HepG2 (cell line): ENCODE results near the gene SLC11A1. TPM values are rescaled to one million over a fixed set of nuclear protein-coding genes. Genes with fewer than 3 reads are reported as not detected.
A peak's percentile ranks its signal among the peaks of the same experiment; 100 is the strongest.

Experiments
- ATF6 ChIP-seq: sonication (generic); formaldehyde crosslinking; conservative IDR thresholded peaks from 2 replicates; pipeline ENCODE4 v1.4.0; 2020; ENCODE audit warnings: missing genetic modification reagents
- CREB1 ChIP-seq, 2 experiments: fragments of 450-650 bp in 1 of 2; IDR thresholded peaks; 2 replicates each; pipeline ENCODE4 v1.6.1; 2016 to 2017; ENCODE audit warnings: control low read depth in 1 of 2, mild to moderate bottlenecking in 1 of 2, missing compliant biosample characterization in 1 of 2, missing genetic modification characterization in 1 of 2
- DPF2 ChIP-seq: sonication (generic); formaldehyde crosslinking; IDR thresholded peaks from 2 replicates; pipeline ENCODE4 v1.4.0; 2020; ENCODE audit warnings: mild to moderate bottlenecking, low read depth, missing genetic modification reagents, borderline replicate concordance
- IRF9 ChIP-seq: sonication (generic); formaldehyde crosslinking; IDR thresholded peaks from 2 replicates; pipeline ENCODE4 v1.8.0; 2022; ENCODE audit warnings: missing genetic modification reagents, mild to moderate bottlenecking, borderline replicate concordance
- MAX ChIP-seq: IDR thresholded peaks from 2 replicates; pipeline ENCODE4 v1.6.1; 2012; ENCODE audit warnings: inconsistent platforms
- MED1 ChIP-seq: sonication (generic); formaldehyde crosslinking; IDR thresholded peaks from 2 replicates; pipeline ENCODE4 v1.4.0; 2020; ENCODE audit warnings: missing genetic modification reagents
- MTF2 ChIP-seq: sonication (generic); formaldehyde crosslinking; IDR thresholded peaks from 2 replicates; pipeline ENCODE4 v1.5.0; 2020; ENCODE audit warnings: missing genetic modification reagents, borderline replicate concordance
- MXI1 ChIP-seq: IDR thresholded peaks from 3 replicates; pipeline ENCODE4 v1.6.1; 2012; ENCODE audit warnings: low read depth, low read length, inconsistent platforms, borderline replicate concordance
- NR2C2 ChIP-seq: sonication (generic); formaldehyde crosslinking; IDR thresholded peaks from 2 replicates; pipeline ENCODE4 v1.4.0; 2020; ENCODE audit warnings: missing genetic modification reagents, mild to moderate bottlenecking, moderate library complexity, borderline replicate concordance
- PAX8 ChIP-seq: sonication (generic); formaldehyde crosslinking; IDR thresholded peaks from 2 replicates; pipeline ENCODE4 v1.8.0; 2022; ENCODE audit warnings: mild to moderate bottlenecking, missing genetic modification reagents, borderline replicate concordance
- RAD51 ChIP-seq: fragments of 450-650 bp; IDR thresholded peaks from 2 replicates; pipeline ENCODE4 v1.6.1; 2016; ENCODE audit warnings: borderline replicate concordance
- RNF219 ChIP-seq: sonication (generic); formaldehyde crosslinking; IDR thresholded peaks from 2 replicates; pipeline ENCODE4 v1.5.0; 2020; ENCODE audit warnings: mild to moderate bottlenecking, missing genetic modification reagents
- SP5 ChIP-seq: IDR thresholded peaks from 2 replicates; pipeline ENCODE4 v1.6.1; 2016; ENCODE audit warnings: low read depth, borderline replicate concordance
- TEAD3 ChIP-seq: optimal IDR thresholded peaks from 2 replicates; pipeline ENCODE3; 2016; ENCODE audit warnings: borderline replicate concordance
- TIGD3 ChIP-seq: sonication (generic); formaldehyde crosslinking; IDR thresholded peaks from 2 replicates; pipeline ENCODE4 v1.5.1; 2020; ENCODE audit warnings: mild to moderate bottlenecking, missing genetic modification reagents, borderline replicate concordance
- ZBTB38 ChIP-seq: sonication (generic); formaldehyde crosslinking; IDR thresholded peaks from 2 replicates; pipeline ENCODE4 v1.5.1; 2020; ENCODE audit warnings: mild to moderate bottlenecking, missing genetic modification reagents
- ZC3H13 ChIP-seq: sonication (generic); formaldehyde crosslinking; IDR thresholded peaks from 2 replicates; pipeline ENCODE4 v1.8.1; 2023; ENCODE audit warnings: mild to moderate bottlenecking, missing genetic modification reagents, moderate library complexity
- ZNF883 ChIP-seq: sonication (generic); formaldehyde crosslinking; IDR thresholded peaks from 2 replicates; pipeline ENCODE4 v1.5.1; 2020; ENCODE audit warnings: mild to moderate bottlenecking, missing genetic modification reagents; ENCODE audit errors: not compliant biosample characterization
- polyA plus RNA-seq, 8 experiments: library from polyadenylated mRNA; depleted of rRNA in 3 of 8; stranded (reverse) in 7 of 8; unstranded in 1 of 8; fragments of >200 nt; fragmentation: Illumina TruSeq in 4 of 8; extraction: Trizol in 4 of 8; gene quantifications; 2 replicates each; pipeline versions ENCODE4 v1.2.1 to v1.2.3, GENCODE V29; 2011 to 2016; ENCODE audit warnings: low read depth in 4 of 8, missing spikeins in 1 of 8, mixed read lengths in 1 of 8; ENCODE audit not compliant: insufficient read depth in 1 of 8
- total RNA-seq, 5 experiments: library from RNA; depleted of rRNA; stranded (reverse); fragments of >200 nt; fragmentation: Illumina TruSeq; extraction: Trizol; gene quantifications; 2 replicates each; pipeline ENCODE4 v1.2.3, GENCODE V29; 2016; ENCODE audit warnings: low read depth in 1 of 5

Gene SLC11A1
- total and polyA plus RNA-seq, 2 of the 13 experiments (the other 11 are each of a cell fraction or from before 2014, with no cell fraction given) = 0.33 to 2.3 TPM

GRCh38 chr2:218354850-218355443, 27.1 kb upstream of the SLC11A1 start (continued):
- no peak for TF ChIP-seq TIGD3 (CRISPR knock-in tag)
- TF ChIP-seq RAD51 = peak; percentile 54; the same call in 1 of the 2 replicates
- TF ChIP-seq PAX8 = no peak
- TF ChIP-seq DPF2 (CRISPR knock-in tag) = no peak
- TF ChIP-seq NR2C2 (CRISPR knock-in tag) = peak; percentile 27; the same call in 1 of the 2 replicates
- TF ChIP-seq ZBTB38 (CRISPR knock-in tag) = peak; percentile 25; the same call in 1 of the 2 replicates
- no peak for TF ChIP-seq ATF6
- no peak for TF ChIP-seq IRF9 (CRISPR knock-in tag)
- no peak for TF ChIP-seq CREB1 (IDR thresholded peaks at IDR 0.05)
- TF ChIP-seq CREB1 (CRISPR knock-in tag; IDR thresholded peaks at IDR 0.05) = no peak
- TF ChIP-seq RNF219 (CRISPR knock-in tag) = no peak
- TF ChIP-seq MTF2 (CRISPR knock-in tag) = no peak
- TF ChIP-seq ZC3H13 (CRISPR knock-in tag) = no peak
- 0 out of 3 replicates have a peak, but pooled peaks have one; percentile 30 for TF ChIP-seq MXI1
- TF ChIP-seq MAX = peak; percentile 33; the same call in 1 of the 2 replicates
- TF ChIP-seq TEAD3 (CRISPR knock-in tag) = peak; percentile 14
- TF ChIP-seq ZNF883 = no peak
- TF ChIP-seq MED1 (CRISPR knock-in tag) = peak; percentile 55; the same call in 1 of the 2 replicates
- TF ChIP-seq SP5 (CRISPR knock-in tag) = peak; percentile 30; the same call in 1 of the 2 replicates
